H1 (cell line): ENCODE results near the gene RPL28.

Experiments used
- CTCF ChIP-seq, 3 experiments: IDR thresholded peaks; 1 replicate in 2 of 3; 2 replicates in 1 of 3; pipeline versions ENCODE4 v1.5.1 to v1.6.1; 2011; ENCODE audit warnings: low read length in 3 of 3, mild to moderate bottlenecking in 3 of 3, inconsistent platforms in 2 of 3, low read depth in 1 of 3, moderate library complexity in 1 of 3; ENCODE audit not compliant: insufficient read depth in 1 of 3; ENCODE audit errors: control extremely low read depth in 1 of 3
- NANOG ChIP-seq: IDR thresholded peaks from 2 replicates; pipeline ENCODE4 v1.6.1; 2011; ENCODE audit warnings: low read length, low read depth, mild to moderate bottlenecking, inconsistent platforms; ENCODE audit not compliant: insufficient read depth, poor library complexity, severe bottlenecking
- RXRA ChIP-seq: IDR thresholded peaks from 2 replicates; pipeline ENCODE4 v1.6.1; 2011; ENCODE audit warnings: low read depth, mild to moderate bottlenecking, low read length, moderate library complexity; ENCODE audit not compliant: insufficient read depth
- ZNF274 ChIP-seq: IDR thresholded peaks from 2 replicates; pipeline ENCODE4 v1.7.0; 2012; ENCODE audit warnings: low read length, borderline replicate concordance; ENCODE audit errors: extremely low read depth

GRCh38 chr19:55373306-55373992 lies 12.3 kb upstream of the RPL28 start:
- no peak for TF ChIP-seq NANOG
- no peak for TF ChIP-seq CTCF (IDR thresholded peaks at IDR 0.05; ENCODE audit: control extremely low read depth in 1 of 3, insufficient read depth in 1 of 3, low read depth in 1 of 3, low read length in 3 of 3)
- no peak for TF ChIP-seq RXRA
- no peak for TF ChIP-seq ZNF274
